GM18867 (cell line): ENCODE measurements around the gene NHLRC4.
A peak's percentile ranks its signal among the peaks of the same experiment; 100 is the strongest.

ENCODE experiments used
- ATAC-seq: cut with Tn5 transposase; IDR thresholded peaks from one replicate; pipeline ENCODE4 v1.9.1; 2021; ENCODE audit warnings: mild to moderate bottlenecking, moderate library complexity; ENCODE audit not compliant: unreplicated experiment

Gene NHLRC4

GRCh38 chr16:582614-583331, 16.0 kb downstream of the NHLRC4 start:
- no peak for ATAC-seq

GRCh38 chr16:583470-583814, 16.6 kb downstream of the NHLRC4 start:
- ATAC-seq, result no peak

GRCh38 chr16:583815-584591, 17.2 kb downstream of the NHLRC4 start:
- ATAC-seq, result no peak

GRCh38 chr16:585351-585750, 18.5 kb downstream of the NHLRC4 start:
- ATAC-seq, result no peak

- no peak for ATAC-seq
Measured at GRCh38 chr16:586047-586644, 19.3 kb downstream of the NHLRC4 start.

- ATAC-seq, result no peak
Measured at GRCh38 chr16:586645-587590, 20.1 kb downstream of the NHLRC4 start.

GRCh38 chr16:588639-588888, 21.8 kb downstream of the NHLRC4 start:
- ATAC-seq, result peak; percentile 5

- ATAC-seq, result peak; percentile 74
Measured at GRCh38 chr16:588889-589657, 22.3 kb downstream of the NHLRC4 start.

- ATAC-seq, result peak; percentile 74
Measured at GRCh38 chr16:589658-590187, 22.9 kb downstream of the NHLRC4 start, which contains the start of gene RAB40C. Gene RAB40C (plus strand): TSS chr16:590066. CDS start chr16:590292, 226 bp downstream.

- no peak for ATAC-seq
Measured at GRCh38 chr16:590188-590814, 23.5 kb downstream of the NHLRC4 start.

GRCh38 chr16:590815-591200, 24.0 kb downstream of the NHLRC4 start:
- ATAC-seq, result no peak

GRCh38 chr16:591231-591630, 24.4 kb downstream of the NHLRC4 start:
- no peak for ATAC-seq

- no peak for ATAC-seq
Measured at GRCh38 chr16:591892-592517, 25.2 kb downstream of the NHLRC4 start.

- ATAC-seq, result no peak
Measured at GRCh38 chr16:592518-593306, 25.9 kb downstream of the NHLRC4 start.

- ATAC-seq, result no peak
Measured at GRCh38 chr16:593406-593805, 26.6 kb downstream of the NHLRC4 start.

GRCh38 chr16:593807-594206, 27.0 kb downstream of the NHLRC4 start:
- no peak for ATAC-seq

GRCh38 chr16:595094-595528, 28.3 kb downstream of the NHLRC4 start:
- ATAC-seq, result no peak

GRCh38 chr16:595942-596735, 29.3 kb downstream of the NHLRC4 start:
- no peak for ATAC-seq
